H1 (cell line): Measurements from ENCODE around the gene RAD51B. TPM values are rescaled to one million over a fixed set of nuclear protein-coding genes. Genes with fewer than 3 reads are reported as not detected.

Experiments
- CTCF ChIA-PET: fragments of 300-600 bp; sonication (Branson Sonifier 250); formaldehyde crosslinking; loops from one replicate; lab custom pipeline; 2021; ENCODE audit not compliant: partially characterized antibody; lab: Charles Lee
- POLR2A ChIA-PET: fragments of 300-600 bp; sonication (Branson Sonifier 250); formaldehyde crosslinking; loops from one replicate; lab custom pipeline; 2021; ENCODE audit warnings: inconsistent platforms; ENCODE audit not compliant: partially characterized antibody; lab: Charles Lee
- DNase-seq, 2 experiments: peaks; one replicate each; pipeline versions ENCODE4 v3.0.0 to v3.0.0-alpha.2; 2010 to 2022; ENCODE audit warnings: low spot score in 2 of 2, low read depth in 1 of 2, mixed read lengths in 1 of 2
- FAIRE-seq: peaks from 2 replicates; lab custom pipeline; 2011; peaks lifted over from hg19 to GRCh38; lab: Jason Lieb, UNC
- H2AFZ ChIP-seq: 2 replicates; pipeline ENCODE4 v1.8.1; 2012; ENCODE audit warnings: low read length, inconsistent platforms
- H2AK5ac ChIP-seq: 2 replicates; pipeline ENCODE4 v1.6.1; 2013; ENCODE audit warnings: low read depth, low read length
- H2BK120ac ChIP-seq: replicated peaks from 2 replicates; pipeline ENCODE3; 2013; ENCODE audit warnings: low read depth, low read length, inconsistent platforms
- H2BK12ac ChIP-seq: 2 replicates; pipeline ENCODE4 v1.6.1; 2013; ENCODE audit warnings: low read depth, low read length
- H2BK15ac ChIP-seq: 2 replicates; pipeline ENCODE4 v1.6.1; 2013; ENCODE audit warnings: low read length
- H2BK20ac ChIP-seq: 2 replicates; pipeline ENCODE4 v1.6.1; 2013; ENCODE audit warnings: low read length
- H2BK5ac ChIP-seq: 2 replicates; pipeline ENCODE4 v1.6.1; 2013; ENCODE audit warnings: low read depth, low read length
- H3K14ac ChIP-seq: 2 replicates; pipeline ENCODE4 v1.6.1; 2013; ENCODE audit warnings: inconsistent platforms; ENCODE audit not compliant: insufficient read length
- H3K18ac ChIP-seq: 2 replicates; pipeline ENCODE4 v1.6.1; 2013; ENCODE audit warnings: low read length; ENCODE audit errors: extremely low read depth
- H3K23ac ChIP-seq: 2 replicates; pipeline ENCODE4 v1.6.1; 2013; ENCODE audit warnings: inconsistent platforms; ENCODE audit not compliant: insufficient read length
- H3K23me2 ChIP-seq: 2 replicates; pipeline ENCODE4 v1.6.1; 2013; ENCODE audit warnings: low read depth, low read length
- H3K27ac ChIP-seq: 2 replicates; pipeline ENCODE4 v1.6.1; 2011; ENCODE audit warnings: low read depth, low read length, inconsistent platforms
- H3K27me3 ChIP-seq, 4 experiments: replicated peaks in 1 of 4; 1 replicate in 1 of 4; 2 replicates in 3 of 4; pipeline versions ENCODE4 v1.6.1 to v1.8.1; 2011 to 2013; ENCODE audit warnings: low read length in 3 of 4, mild to moderate bottlenecking in 3 of 4, inconsistent platforms in 2 of 4, mixed read lengths in 2 of 4, moderate library complexity in 1 of 4; ENCODE audit not compliant: control insufficient read depth in 3 of 4, insufficient read depth in 3 of 4; ENCODE audit errors: extremely low read depth in 1 of 4
- H3K36me3 ChIP-seq, 4 experiments: 2 replicates each; pipeline versions ENCODE4 v1.6.1 to v1.8.1; 2011 to 2013; ENCODE audit warnings: mild to moderate bottlenecking in 4 of 4, low read length in 3 of 4, moderate library complexity in 2 of 4, control low read depth in 1 of 4, inconsistent platforms in 1 of 4; ENCODE audit not compliant: insufficient read depth in 4 of 4, control insufficient read depth in 2 of 4
- H3K4ac ChIP-seq: replicated peaks from 2 replicates; pipeline ENCODE3; 2013; ENCODE audit warnings: low read length, low read depth, mixed read lengths, inconsistent platforms; ENCODE audit not compliant: insufficient read length
- H3K4me1 ChIP-seq, 4 experiments: replicated peaks in 1 of 4; 1 replicate in 1 of 4; 2 replicates in 3 of 4; pipeline versions ENCODE4 v1.6.1 to v1.8.1; 2011 to 2013; ENCODE audit warnings: low read length in 3 of 4, inconsistent platforms in 2 of 4, mixed read lengths in 1 of 4; ENCODE audit not compliant: insufficient read depth in 4 of 4, control insufficient read depth in 3 of 4
- H3K4me2 ChIP-seq, 2 experiments: 2 replicates each; pipeline versions ENCODE4 v1.6.1 to v1.8.1; 2011 to 2013; ENCODE audit warnings: low read depth in 2 of 2, low read length in 2 of 2, control low read depth in 1 of 2, inconsistent platforms in 1 of 2, mild to moderate bottlenecking in 1 of 2; ENCODE audit not compliant: insufficient read depth in 1 of 2
- H3K4me3 ChIP-seq, 4 experiments: fragments of 200-600, 300-600 bp in 1 of 4; sonication (generic), shearing (Covaris generic), sonication (Bioruptor Twin) in 1 of 4; 2 replicates each; pipeline versions ENCODE4 v1.5.1 to v1.8.1; 2011 to 2016; ENCODE audit warnings: low read length in 4 of 4, low read depth in 3 of 4, control low read depth in 2 of 4, inconsistent platforms in 2 of 4, mild to moderate bottlenecking in 2 of 4, mixed read lengths in 1 of 4, moderate library complexity in 1 of 4; ENCODE audit not compliant: insufficient read depth in 2 of 4; ENCODE audit errors: extremely low read depth in 1 of 4
- H3K56ac ChIP-seq: replicated peaks from 2 replicates; pipeline ENCODE3; 2013; ENCODE audit warnings: low read depth, mild to moderate bottlenecking, mixed read lengths, low read length, inconsistent platforms; ENCODE audit not compliant: insufficient read length
- H3K79me1 ChIP-seq: 2 replicates; pipeline ENCODE4 v1.6.1; 2013; ENCODE audit warnings: low read depth, low read length, control low read depth
- H3K79me2 ChIP-seq, 2 experiments: 2 replicates each; pipeline versions ENCODE4 v1.6.1 to v1.8.1; 2012 to 2013; ENCODE audit warnings: low read length in 2 of 2, mild to moderate bottlenecking in 2 of 2, inconsistent platforms in 1 of 2; ENCODE audit not compliant: insufficient read depth in 2 of 2, control insufficient read depth in 1 of 2
- H3K9ac ChIP-seq, 4 experiments: replicated peaks in 1 of 4; 1 replicate in 1 of 4; 2 replicates in 3 of 4; pipeline versions ENCODE4 v1.6.1 to v1.8.1; 2011 to 2013; ENCODE audit warnings: low read depth in 3 of 4, low read length in 3 of 4, control low read depth in 2 of 4, mild to moderate bottlenecking in 2 of 4, moderate library complexity in 2 of 4, inconsistent platforms in 1 of 4; ENCODE audit errors: extremely low read depth in 1 of 4
- H3K9me3 ChIP-seq, 2 experiments: 2 replicates each; pipeline versions ENCODE4 v1.6.1 to v1.8.1; 2012 to 2013; ENCODE audit warnings: mild to moderate bottlenecking in 2 of 2, moderate library complexity in 2 of 2, control low read depth in 1 of 2, inconsistent platforms in 1 of 2, low read depth in 1 of 2, low read length in 1 of 2, mixed read lengths in 1 of 2; ENCODE audit not compliant: insufficient read depth in 2 of 2
- H4K20me1 ChIP-seq, 2 experiments: replicated peaks in 1 of 2; 2 replicates each; pipeline versions ENCODE3 to v1.8.1; 2011 to 2013; ENCODE audit warnings: inconsistent platforms in 2 of 2, low read length in 2 of 2, mild to moderate bottlenecking in 1 of 2; ENCODE audit not compliant: insufficient read depth in 2 of 2, control insufficient read depth in 1 of 2
- H4K5ac ChIP-seq: 2 replicates; pipeline ENCODE4 v1.6.1; 2013; ENCODE audit warnings: low read length, low read depth, mixed read lengths, inconsistent platforms; ENCODE audit not compliant: insufficient read length
- H4K8ac ChIP-seq: 2 replicates; pipeline ENCODE4 v1.8.0; 2013; ENCODE audit warnings: mild to moderate bottlenecking, moderate library complexity, low read length, inconsistent platforms; ENCODE audit not compliant: insufficient read depth; ENCODE audit errors: extremely low read depth
- H4K91ac ChIP-seq: replicated peaks from 2 replicates; pipeline ENCODE3; 2013; ENCODE audit warnings: low read length, mixed read lengths, inconsistent platforms; ENCODE audit not compliant: insufficient read length
- BRCA1 ChIP-seq: IDR thresholded peaks from 2 replicates; pipeline ENCODE4 v1.6.1; 2012; ENCODE audit warnings: low read depth, low read length, improper control_type of control experiment
- CREB1 ChIP-seq: IDR thresholded peaks from 2 replicates; pipeline ENCODE4 v1.6.1; 2012; ENCODE audit warnings: inconsistent platforms
- E2F6 ChIP-seq: IDR thresholded peaks from 2 replicates; pipeline ENCODE4 v1.6.1; 2012; ENCODE audit warnings: inconsistent platforms
- EGR1 ChIP-seq: IDR thresholded peaks from 2 replicates; pipeline ENCODE4 v1.6.1; 2011; ENCODE audit warnings: low read depth, low read length, borderline replicate concordance
- KDM4A ChIP-seq: IDR thresholded peaks from one replicate; pipeline ENCODE4 v1.7.1; 2012; ENCODE audit warnings: low read depth, mild to moderate bottlenecking, moderate library complexity, low read length, inconsistent platforms; ENCODE audit not compliant: severe bottlenecking
- RAD21 ChIP-seq, 2 experiments: IDR thresholded peaks in 1 of 2; conservative IDR thresholded peaks in 1 of 2; 2 replicates each; pipeline ENCODE4 v1.6.1; 2011; ENCODE audit warnings: low read depth in 2 of 2, low read length in 2 of 2, improper control_type of control experiment in 1 of 2, inconsistent platforms in 1 of 2, mild to moderate bottlenecking in 1 of 2, moderate library complexity in 1 of 2
- RFX5 ChIP-seq: IDR thresholded peaks from 2 replicates; pipeline ENCODE4 v1.6.1; 2011; ENCODE audit warnings: low read depth, low read length, improper control_type of control experiment, borderline replicate concordance
- RXRA ChIP-seq: IDR thresholded peaks from 2 replicates; pipeline ENCODE4 v1.6.1; 2011; ENCODE audit warnings: low read depth, mild to moderate bottlenecking, low read length, moderate library complexity; ENCODE audit not compliant: insufficient read depth
- SIN3A ChIP-seq, 2 experiments: IDR thresholded peaks in 1 of 2; conservative IDR thresholded peaks in 1 of 2; 2 replicates each; pipeline ENCODE4 v1.6.1; 2011 to 2012; ENCODE audit warnings: low read length in 2 of 2, improper control_type of control experiment in 1 of 2, low read depth in 1 of 2, mild to moderate bottlenecking in 1 of 2
- TAF1 ChIP-seq: IDR thresholded peaks from 2 replicates; pipeline ENCODE4 v1.6.1; 2011; ENCODE audit warnings: mild to moderate bottlenecking, low read depth, low read length
- WGBS, 2 experiments: shearing (Covaris generic) in 1 of 2; methylation state at CpG; one replicate each; pipeline versions ENCODE4 v1.1.6 to v1.1.7; 2013 to 2015; ENCODE audit warnings: low lambda C conversion rate in 2 of 2, mixed read lengths in 2 of 2, inconsistent platforms in 1 of 2, low coverage in 1 of 2, missing lambda C conversion rate in 1 of 2; ENCODE audit not compliant: insufficient replicate concordance in 2 of 2, insufficient coverage in 1 of 2, insufficient read length in 1 of 2; ENCODE audit errors: extremely low coverage in 1 of 2, missing lambda C conversion rate in 1 of 2; 5-methylcytosine and 5-hydroxymethylcytosine counted together
- polyA plus RNA-seq, 7 experiments: library from polyadenylated mRNA; depleted of rRNA in 3 of 7; stranded (reverse) in 5 of 7; unstranded in 2 of 7; fragments of >200 nt in 5 of 7; fragments of 200-250 nt in 2 of 7; gene quantifications; 1 replicate in 5 of 7; 2 replicates in 1 of 7; 4 replicates in 1 of 7; pipeline versions ENCODE4 v1.2.1 to v1.2.3, GENCODE V29; 2011 to 2013; ENCODE audit warnings: missing spikeins in 2 of 7, mixed read lengths in 2 of 7
- total RNA-seq: library from RNA; stranded (reverse); fragmentation: NEBNext Ultra II Directional; extraction: Animal tissue kit (Norgen Biotek cat#: 25700); gene quantifications from 2 replicates; pipeline ENCODE4 v1.2.1, GENCODE V29; 2021

RAD51B gene
- total and polyA plus RNA-seq, 2 of the 8 experiments (the other 6 are each of a cell fraction or from before 2014, with no cell fraction given): 3.9 to 14.9 TPM

GRCh38 chr14:68729556-68729955 is 910.0 kb downstream of the RAD51B start:
- no peak overlapping the region for H3K14ac ChIP-seq
- no peak for TF ChIP-seq KDM4A
- no peak for TF ChIP-seq E2F6
- TF ChIP-seq TAF1: no peak
- no peak for TF ChIP-seq BRCA1
- TF ChIP-seq CREB1: no peak
- no peak for TF ChIP-seq RAD21 (IDR thresholded peaks at IDR 0.05 in 1 of 2, conservative IDR thresholded peaks at IDR 0.05 in 1 of 2; ENCODE audit: low read depth in 2 of 2, low read length in 2 of 2)
- TF ChIP-seq SIN3A (conservative IDR thresholded peaks at IDR 0.05 in 1 of 2, IDR thresholded peaks at IDR 0.05 in 1 of 2; ENCODE audit: low read depth in 1 of 2, low read length in 2 of 2): no peak
- TF ChIP-seq RFX5: no peak
- TF ChIP-seq RXRA: no peak
- no peak for TF ChIP-seq EGR1

More at GRCh38 chr14:68729556-68729955, 910.0 kb downstream of the RAD51B start:
- Histone ChIP-seq H2BK120ac (no peak overlapping the region), H3K56ac (no peak overlapping the region), H3K4ac (no peak overlapping the region), H3K79me2 (no peaks in the 10 kb centered on the region), H3K4me1 (peaks cover 6 to 15% (median 10%) of the 10 kb centered on the region in 4 experiments; a peak in 6 of 7 replicates), H4K8ac (no peak overlapping the region), H2BK5ac (no peak overlapping the region), H3K18ac (no peak overlapping the region), H3K4me3 (no peak overlapping the region), H3K9me3 (no peaks in the 10 kb centered on the region), H3K27ac (no peak overlapping the region), H3K4me2 (no peak overlapping the region), H3K27me3 (no peaks in the 10 kb centered on the region), H4K5ac (no peak overlapping the region), H2BK20ac (no peak overlapping the region), H3K9ac (no peak overlapping the region), H2AK5ac (no peak overlapping the region), H3K79me1 (no peaks in the 10 kb centered on the region), H3K36me3 (no peaks in the 10 kb centered on the region), H4K91ac (no peak overlapping the region), H2BK15ac (0 out of 2 replicates have a peak overlapping the region, but pooled peaks have one; percentile 10), H2BK12ac (no peak overlapping the region), H2AFZ (no peak overlapping the region), H4K20me1 (no peaks in the 10 kb centered on the region), H3K23me2 (no peaks in the 10 kb centered on the region; the same call in 1 of the 2 replicates), H3K23ac (no peak overlapping the region)
- POLR2A ChIA-PET: interaction anchor here (1.0 to 2.2 kb wide), 2 partner anchors 63 to 64 kb away, joined by 5 to 16 read pairs; partner anchors contain the start of gene ZFP36L1
- WGBS, 2 experiments: 94% methylated on average over 4 of the region's 6 CpGs; no CpG with 5 or more reads in 1 of the 2 experiments
- DNase-seq: no peak
- CTCF ChIA-PET: interaction anchor here (5.8 kb wide), 1 partner anchor 12 kb away, joined by 50 read pairs; no protein-coding TSS in a partner anchor
- FAIRE-seq: no peak
